Thyroid gland (tissue), 4 donors: ENCODE results near the gene CSAG1.
"Not testable (repeated sequence)": the region's sequence is repeated elsewhere in the genome, so short reads cannot be mapped to it uniquely, and the experiment has no call there.

Experiments used
- POLR2A ChIP-seq, 2 donors: fragments of 450-650 bp; IDR thresholded peaks; one replicate each; pipeline ENCODE4 v1.6.1; 2017; ENCODE audit warnings: antibody characterized with exemption in 2 of 2, mild to moderate bottlenecking in 2 of 2, moderate library complexity in 1 of 2
- TF ChIP-seq, protein P1 (sequence below), 6 experiments: fragments of 200-600 bp in 3 of 6; fragments of 450-650 bp in 3 of 6; sonication (generic) in 3 of 6; IDR thresholded peaks; one replicate each; pipeline ENCODE4 v1.5.1; 2016 to 2019; ENCODE audit warnings: antibody characterized with exemption in 6 of 6, mild to moderate bottlenecking in 2 of 6, inconsistent platforms in 1 of 6, moderate library complexity in 1 of 6

DNA sequence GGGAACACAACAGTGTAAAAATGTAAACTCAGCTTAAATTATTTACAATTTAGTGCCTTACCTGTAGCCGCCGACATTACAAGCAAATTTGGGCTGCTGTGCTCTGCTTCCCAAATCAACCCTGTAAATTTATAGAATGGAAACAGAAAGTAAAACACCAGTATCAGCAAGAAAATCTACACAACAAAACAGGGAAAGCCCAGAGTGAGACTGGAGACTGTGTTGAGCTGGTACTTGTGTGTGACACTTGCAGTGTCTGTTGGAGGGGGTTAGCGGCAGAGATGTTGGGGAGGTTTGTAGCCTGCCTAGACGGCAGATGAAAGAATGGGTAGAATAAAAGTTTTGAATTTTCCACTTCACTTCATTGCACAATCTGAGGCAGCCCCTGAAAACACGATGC is 20.3 kb downstream of the CSAG1 start:
- TF ChIP-seq, protein P1, sequence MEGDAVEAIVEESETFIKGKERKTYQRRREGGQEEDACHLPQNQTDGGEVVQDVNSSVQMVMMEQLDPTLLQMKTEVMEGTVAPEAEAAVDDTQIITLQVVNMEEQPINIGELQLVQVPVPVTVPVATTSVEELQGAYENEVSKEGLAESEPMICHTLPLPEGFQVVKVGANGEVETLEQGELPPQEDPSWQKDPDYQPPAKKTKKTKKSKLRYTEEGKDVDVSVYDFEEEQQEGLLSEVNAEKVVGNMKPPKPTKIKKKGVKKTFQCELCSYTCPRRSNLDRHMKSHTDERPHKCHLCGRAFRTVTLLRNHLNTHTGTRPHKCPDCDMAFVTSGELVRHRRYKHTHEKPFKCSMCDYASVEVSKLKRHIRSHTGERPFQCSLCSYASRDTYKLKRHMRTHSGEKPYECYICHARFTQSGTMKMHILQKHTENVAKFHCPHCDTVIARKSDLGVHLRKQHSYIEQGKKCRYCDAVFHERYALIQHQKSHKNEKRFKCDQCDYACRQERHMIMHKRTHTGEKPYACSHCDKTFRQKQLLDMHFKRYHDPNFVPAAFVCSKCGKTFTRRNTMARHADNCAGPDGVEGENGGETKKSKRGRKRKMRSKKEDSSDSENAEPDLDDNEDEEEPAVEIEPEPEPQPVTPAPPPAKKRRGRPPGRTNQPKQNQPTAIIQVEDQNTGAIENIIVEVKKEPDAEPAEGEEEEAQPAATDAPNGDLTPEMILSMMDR (IDR thresholded peaks at IDR 0.05) = not testable (repeated sequence)
- TF ChIP-seq POLR2A (IDR thresholded peaks at IDR 0.05) = not testable (repeated sequence)
